GM12878 (cell line): ENCODE measurements around the gene GPM6B. TPM values are rescaled to one million over a fixed set of nuclear protein-coding genes. Genes with fewer than 3 reads are reported as not detected.

Experiments used
- ATAC-seq: fragments of 200-7000 bp; cut with Tn5 transposase; 3 replicates; pipeline ENCODE4 v1.9.1; 2020; ENCODE audit warnings: mild to moderate bottlenecking, moderate library complexity
- BruUV-seq: library from RNA; stranded (reverse); fragments of 400-500 nt; replicated peaks from 2 replicates; lab custom pipeline; 2021; lab: Mats Ljungman, UMichigan
- CTCF ChIA-PET: fragments of 300-600 bp; sonication (Branson Sonifier 250); formaldehyde crosslinking; extraction: SDS; loops from one replicate; lab custom pipeline; 2021; ENCODE audit warnings: inconsistent platforms; lab: Yijun Ruan, JAX
- POLR2A ChIA-PET: fragments of 350-600 bp; formaldehyde crosslinking; extraction: SDS; loops from one replicate; lab custom pipeline; 2021; ENCODE audit warnings: inconsistent platforms; lab: Charles Lee
- RAD21 ChIA-PET: fragments of 300-600 bp; sonication (Branson Sonifier 250); formaldehyde crosslinking; loops from one replicate; lab custom pipeline; 2023; ENCODE audit warnings: antibody characterized with exemption; ENCODE audit not compliant: unreplicated experiment; lab: Charles Lee
- SMC1A ChIA-PET: fragments of 300-600 bp; sonication (Branson Sonifier 250); formaldehyde crosslinking; loops from one replicate; lab custom pipeline; 2023; ENCODE audit not compliant: unreplicated experiment, uncharacterized antibody; lab: Charles Lee
- DNase-seq: peaks from one replicate; pipeline ENCODE4 v3.0.0-alpha.2; 2011; ENCODE audit warnings: low read depth, low spot score
- FAIRE-seq: peaks from 3 replicates; lab custom pipeline; 2011; peaks lifted over from hg19 to GRCh38; lab: Jason Lieb, UNC
- H2AFZ ChIP-seq: 2 replicates; pipeline ENCODE4 v1.6.0; 2011; ENCODE audit warnings: low read depth, low read length, control low read depth; ENCODE audit not compliant: control insufficient read depth
- H3K27ac ChIP-seq: 2 replicates; pipeline ENCODE4 v1.5.1; 2011; ENCODE audit warnings: control low read depth; ENCODE audit not compliant: control insufficient read depth, insufficient read depth
- H3K27me3 ChIP-seq, 2 experiments: replicated peaks in 1 of 2; 2 replicates each; pipeline versions ENCODE4 v1.6.0 to v1.6.1; 2011; ENCODE audit warnings: low read length in 1 of 2; ENCODE audit not compliant: control insufficient read depth in 2 of 2, insufficient read depth in 2 of 2
- H3K36me3 ChIP-seq, 2 experiments: 2 replicates each; pipeline ENCODE4 v1.5.1; 2011; ENCODE audit warnings: low read length in 1 of 2; ENCODE audit not compliant: control insufficient read depth in 2 of 2, insufficient read depth in 2 of 2
- H3K4me1 ChIP-seq: 2 replicates; pipeline ENCODE4 v1.6.1; 2011; ENCODE audit warnings: mild to moderate bottlenecking, low read length, moderate library complexity, mixed read lengths; ENCODE audit not compliant: control insufficient read depth, insufficient read depth
- H3K4me2 ChIP-seq: 2 replicates; pipeline ENCODE4 v1.6.0; 2011; ENCODE audit warnings: control low read depth; ENCODE audit not compliant: control insufficient read depth, insufficient read depth
- H3K4me3 ChIP-seq: fragments of 200-600 bp; sonication (generic); 2 replicates; pipeline ENCODE4 v1.5.1; 2016
- H3K79me2 ChIP-seq: 2 replicates; pipeline ENCODE4 v1.6.0; 2011; ENCODE audit warnings: low read length; ENCODE audit not compliant: control insufficient read depth, insufficient read depth
- H3K9ac ChIP-seq: 2 replicates; pipeline ENCODE4 v1.8.0; 2011; ENCODE audit warnings: low read length, control low read depth, mixed read lengths; ENCODE audit not compliant: control insufficient read depth, insufficient read depth
- H3K9me3 ChIP-seq: replicated peaks from 3 replicates; pipeline ENCODE4 v1.5.1; 2011; ENCODE audit warnings: mild to moderate bottlenecking, low read length; ENCODE audit not compliant: control insufficient read depth, insufficient read depth
- H4K20me1 ChIP-seq: 2 replicates; pipeline ENCODE4 v1.6.0; 2011; ENCODE audit not compliant: control insufficient read depth, insufficient read depth
- ASH2L ChIP-seq: fragments of 300-600, 200-600 bp; sonication (generic); IDR thresholded peaks from 2 replicates; pipeline ENCODE4 v1.6.1; 2017; ENCODE audit warnings: low read depth, mild to moderate bottlenecking, borderline replicate concordance
- CEBPB ChIP-seq, 2 experiments: fragments of 150-350 bp in 1 of 2; IDR thresholded peaks; 2 replicates each; pipeline ENCODE4 v1.6.1; 2012 to 2014; ENCODE audit warnings: low read depth in 2 of 2, low read length in 2 of 2, borderline replicate concordance in 1 of 2, inconsistent platforms in 1 of 2
- CREM ChIP-seq: IDR thresholded peaks from 2 replicates; pipeline ENCODE4 v1.6.1; 2014; ENCODE audit warnings: antibody characterized with exemption, low read depth
- IKZF1 ChIP-seq: fragments of 450-650 bp; conservative IDR thresholded peaks from 2 replicates; pipeline ENCODE4 v1.6.1; 2017; ENCODE audit warnings: antibody characterized with exemption, mild to moderate bottlenecking
- WGBS: methylation state at CpG from one replicate; pipeline ENCODE4 v1.1.6; 2016; ENCODE audit warnings: low lambda C conversion rate; ENCODE audit not compliant: insufficient replicate concordance, insufficient coverage; ENCODE audit errors: missing lambda C conversion rate; 5-methylcytosine and 5-hydroxymethylcytosine counted together
- in situ Hi-C: fragments of 300-500 bp; cut with MboI; formaldehyde crosslinking; loops from 9 replicates; pipeline ENCODE4 v1.14.3; 2018; ENCODE audit warnings: mixed read lengths
- intact Hi-C: fragments of 100-400 bp; cut with micrococcal nuclease; formaldehyde crosslinking; loops from one replicate; pipeline ENCODE4 v1.14.2; 2022; ENCODE audit not compliant: unreplicated experiment
- polyA plus RNA-seq, 11 experiments: library from polyadenylated mRNA; depleted of rRNA in 4 of 11; unstranded in 6 of 11; stranded (reverse) in 5 of 11; fragments of >200 nt; fragmentation: Nextera tagmentation in 4 of 11; fragmentation: Illumina TruSeq in 1 of 11; extraction: Ambion mirVana in 4 of 11; extraction: Trizol in 1 of 11; gene quantifications; 1 replicate in 1 of 11; 2 replicates in 10 of 11; pipeline versions ENCODE4 v1.2.1 to v1.2.3, GENCODE V29; 2011 to 2016; ENCODE audit warnings: inconsistent platforms in 2 of 11, missing spikeins in 2 of 11, low read depth in 1 of 11
- total RNA-seq, 4 experiments: library from RNA; depleted of rRNA in 3 of 4; stranded (reverse); fragments of >200 nt in 3 of 4; fragmentation: Illumina TruSeq in 1 of 4; extraction: Trizol in 1 of 4; gene quantifications; 2 replicates each; pipeline versions ENCODE4 v1.2.1 to v1.2.3, GENCODE V29; 2013 to 2021
- TF ChIP-seq, protein P1 (sequence below): fragments of 450-650 bp; IDR thresholded peaks from 2 replicates; pipeline ENCODE4 v1.6.1; 2017; ENCODE audit warnings: borderline replicate concordance
- TF ChIP-seq, protein P2 (sequence below): fragments of 450-650 bp; IDR thresholded peaks from 2 replicates; pipeline ENCODE4 v1.6.1; 2018; ENCODE audit warnings: mild to moderate bottlenecking, low read depth, moderate library complexity; ENCODE audit not compliant: partially characterized antibody

Gene GPM6B
- total and polyA plus RNA-seq, 10 of the 15 experiments (the other 5 are each of a cell fraction or from before 2014, with no cell fraction given), result 0.01 to 2.6 (median 0.37) TPM; not detected in 2

- TF ChIP-seq, protein P1, sequence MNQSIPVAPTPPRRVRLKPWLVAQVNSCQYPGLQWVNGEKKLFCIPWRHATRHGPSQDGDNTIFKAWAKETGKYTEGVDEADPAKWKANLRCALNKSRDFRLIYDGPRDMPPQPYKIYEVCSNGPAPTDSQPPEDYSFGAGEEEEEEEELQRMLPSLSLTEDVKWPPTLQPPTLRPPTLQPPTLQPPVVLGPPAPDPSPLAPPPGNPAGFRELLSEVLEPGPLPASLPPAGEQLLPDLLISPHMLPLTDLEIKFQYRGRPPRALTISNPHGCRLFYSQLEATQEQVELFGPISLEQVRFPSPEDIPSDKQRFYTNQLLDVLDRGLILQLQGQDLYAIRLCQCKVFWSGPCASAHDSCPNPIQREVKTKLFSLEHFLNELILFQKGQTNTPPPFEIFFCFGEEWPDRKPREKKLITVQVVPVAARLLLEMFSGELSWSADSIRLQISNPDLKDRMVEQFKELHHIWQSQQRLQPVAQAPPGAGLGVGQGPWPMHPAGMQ, result no peak
- TF ChIP-seq ASH2L, result no peak
- TF ChIP-seq CREM, result peak; percentile 73
- TF ChIP-seq, all 136 proteins: peak for 37
These were observed 64.2 kb downstream of the GPM6B start (continued) for GRCh38 chrX:13752646-13753045.

GRCh38 chrX:13752141-13752540 lies 64.8 kb downstream of the GPM6B start:
- ChIA-PET SMC1A (interaction anchor here (1.3 to 14.7 kb wide), 19 partner anchors 7 to 280 kb away, joined by 3 to 198 read pairs (median 9); partner anchors contain the start of genes GEMIN8, OFD1, RAB9A and TRAPPC2), RAD21 (interaction anchor here (0.9 to 15.7 kb wide), 15 partner anchors 8 to 280 kb away, joined by 3 to 175 read pairs (median 6); partner anchors contain the start of genes GEMIN8, OFD1 and TRAPPC2), CTCF (interaction anchor here (0.6 to 11.5 kb wide), 17 partner anchors 9 to 280 kb away, joined by 3 to 113 read pairs (median 5); partner anchors contain the start of genes GEMIN8, OFD1 and TRAPPC2), POLR2A (interaction anchor here (0.7 to 2.5 kb wide), 7 partner anchors 9 to 93 kb away, joined by 3 to 12 read pairs (median 7); partner anchors contain the start of genes OFD1 and TRAPPC2)
- intact Hi-C loops, result loop anchor here (1.0 to 5.0 kb wide), 3 partner anchors 9 to 665 kb away; no protein-coding TSS in a partner anchor
- H3K4me1 ChIP-seq, result peaks cover 40% of the 10 kb centered on the region
- in situ Hi-C loops, result no loop called here
- H3K4me3 ChIP-seq, result no peak overlapping the region
- 36% methylated on average over 3 of the region's 3 CpGs for WGBS
- H3K36me3 ChIP-seq, result peaks cover 0 to 11% of the 10 kb centered on the region in 2 experiments
- peak overlapping the region; percentile 77; the same call in 1 of the 2 replicates for H3K4me2 ChIP-seq
- peak; percentile 22 for ATAC-seq
- no peak for FAIRE-seq
- no TSS peak for BruUV-seq
- TF ChIP-seq IKZF1 (no peak), CEBPB (IDR thresholded peaks at IDR 0.05; ENCODE audit: borderline replicate concordance in 1 of 2, low read depth in 2 of 2, low read length in 2 of 2) (0 out of 4 replicates have a peak, but pooled peaks of 1 of the 2 experiments have one; percentile 37)
- TF ChIP-seq, protein P2, sequence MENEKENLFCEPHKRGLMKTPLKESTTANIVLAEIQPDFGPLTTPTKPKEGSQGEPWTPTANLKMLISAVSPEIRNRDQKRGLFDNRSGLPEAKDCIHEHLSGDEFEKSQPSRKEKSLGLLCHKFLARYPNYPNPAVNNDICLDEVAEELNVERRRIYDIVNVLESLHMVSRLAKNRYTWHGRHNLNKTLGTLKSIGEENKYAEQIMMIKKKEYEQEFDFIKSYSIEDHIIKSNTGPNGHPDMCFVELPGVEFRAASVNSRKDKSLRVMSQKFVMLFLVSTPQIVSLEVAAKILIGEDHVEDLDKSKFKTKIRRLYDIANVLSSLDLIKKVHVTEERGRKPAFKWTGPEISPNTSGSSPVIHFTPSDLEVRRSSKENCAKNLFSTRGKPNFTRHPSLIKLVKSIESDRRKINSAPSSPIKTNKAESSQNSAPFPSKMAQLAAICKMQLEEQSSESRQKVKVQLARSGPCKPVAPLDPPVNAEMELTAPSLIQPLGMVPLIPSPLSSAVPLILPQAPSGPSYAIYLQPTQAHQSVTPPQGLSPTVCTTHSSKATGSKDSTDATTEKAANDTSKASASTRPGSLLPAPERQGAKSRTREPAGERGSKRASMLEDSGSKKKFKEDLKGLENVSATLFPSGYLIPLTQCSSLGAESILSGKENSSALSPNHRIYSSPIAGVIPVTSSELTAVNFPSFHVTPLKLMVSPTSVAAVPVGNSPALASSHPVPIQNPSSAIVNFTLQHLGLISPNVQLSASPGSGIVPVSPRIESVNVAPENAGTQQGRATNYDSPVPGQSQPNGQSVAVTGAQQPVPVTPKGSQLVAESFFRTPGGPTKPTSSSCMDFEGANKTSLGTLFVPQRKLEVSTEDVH, result no peak
- no peaks in the 10 kb centered on the region for H4K20me1 ChIP-seq
- no peaks in the 10 kb centered on the region for H3K9me3 ChIP-seq
- no peak overlapping the region for H3K9ac ChIP-seq
- H3K27me3 ChIP-seq, result no peaks in the 10 kb centered on the region
- H2AFZ ChIP-seq, result no peak overlapping the region
- peak overlapping the region; percentile 57 for H3K27ac ChIP-seq
- DNase-seq, result no peak
- H3K79me2 ChIP-seq, result no peaks in the 10 kb centered on the region; the same call in none of the 2 replicates
